Glutamatergic neuron (in vitro differentiated cells): ENCODE measurements around the gene FLYWCH1. TPM values are rescaled to one million over a fixed set of nuclear protein-coding genes. Genes with fewer than 3 reads are reported as not detected.

Experiments
- DNase-seq: peaks from one replicate; pipeline ENCODE4 v3.0.0; 2022
- H3K27ac Mint-ChIP-seq: one replicate; pipeline ENCODE4 v1.8.0; 2020; ENCODE audit warnings: mild to moderate bottlenecking, mixed read lengths, inconsistent platforms; ENCODE audit not compliant: unreplicated experiment
- H3K27me3 Mint-ChIP-seq: one replicate; pipeline ENCODE4 v1.8.0; 2020; ENCODE audit warnings: mild to moderate bottlenecking, moderate library complexity, mixed read lengths, inconsistent platforms; ENCODE audit not compliant: unreplicated experiment
- H3K36me3 Mint-ChIP-seq: one replicate; pipeline ENCODE4 v1.8.0; 2020; ENCODE audit warnings: mild to moderate bottlenecking, mixed read lengths, inconsistent platforms; ENCODE audit not compliant: unreplicated experiment
- H3K4me1 Mint-ChIP-seq: one replicate; pipeline ENCODE4 v1.8.0; 2020; ENCODE audit warnings: mild to moderate bottlenecking, low read depth, mixed read lengths, inconsistent platforms; ENCODE audit not compliant: unreplicated experiment
- H3K4me3 Mint-ChIP-seq: one replicate; pipeline ENCODE4 v1.8.0; 2020; ENCODE audit warnings: mild to moderate bottlenecking, mixed read lengths, inconsistent platforms; ENCODE audit not compliant: unreplicated experiment
- H3K9me3 Mint-ChIP-seq: one replicate; pipeline ENCODE4 v1.8.0; 2020; ENCODE audit warnings: mild to moderate bottlenecking, moderate library complexity, mixed read lengths, inconsistent platforms; ENCODE audit not compliant: unreplicated experiment
- total RNA-seq: library from RNA; stranded (reverse); fragmentation: NEBNext Ultra II Directional; extraction: Animal tissue kit (Norgen Biotek cat#: 25700); gene quantifications from one replicate; pipeline ENCODE4 v1.2.1, GENCODE V29; 2021; ENCODE audit not compliant: unreplicated experiment
- TF ChIP-seq, protein P1 (sequence below): fragments of 200-600 bp; sonication (generic); IDR thresholded peaks from one replicate; pipeline ENCODE4 v1.5.0; 2021; ENCODE audit not compliant: partially characterized antibody, unreplicated experiment

Gene FLYWCH1
- total RNA-seq, 1 donor from 2014 or later: 77.1 TPM

- Mint-ChIP-seq H3K27ac (no peak overlapping the region), H3K9me3 (peaks cover 7% of the 10 kb centered on the region), H3K36me3 (peaks cover 4% of the 10 kb centered on the region), H3K27me3 (peaks cover 3% of the 10 kb centered on the region), H3K4me3 (no peak overlapping the region), H3K4me1 (peaks cover 2% of the 10 kb centered on the region)
- DNase-seq: no peak
- TF ChIP-seq, protein P1, sequence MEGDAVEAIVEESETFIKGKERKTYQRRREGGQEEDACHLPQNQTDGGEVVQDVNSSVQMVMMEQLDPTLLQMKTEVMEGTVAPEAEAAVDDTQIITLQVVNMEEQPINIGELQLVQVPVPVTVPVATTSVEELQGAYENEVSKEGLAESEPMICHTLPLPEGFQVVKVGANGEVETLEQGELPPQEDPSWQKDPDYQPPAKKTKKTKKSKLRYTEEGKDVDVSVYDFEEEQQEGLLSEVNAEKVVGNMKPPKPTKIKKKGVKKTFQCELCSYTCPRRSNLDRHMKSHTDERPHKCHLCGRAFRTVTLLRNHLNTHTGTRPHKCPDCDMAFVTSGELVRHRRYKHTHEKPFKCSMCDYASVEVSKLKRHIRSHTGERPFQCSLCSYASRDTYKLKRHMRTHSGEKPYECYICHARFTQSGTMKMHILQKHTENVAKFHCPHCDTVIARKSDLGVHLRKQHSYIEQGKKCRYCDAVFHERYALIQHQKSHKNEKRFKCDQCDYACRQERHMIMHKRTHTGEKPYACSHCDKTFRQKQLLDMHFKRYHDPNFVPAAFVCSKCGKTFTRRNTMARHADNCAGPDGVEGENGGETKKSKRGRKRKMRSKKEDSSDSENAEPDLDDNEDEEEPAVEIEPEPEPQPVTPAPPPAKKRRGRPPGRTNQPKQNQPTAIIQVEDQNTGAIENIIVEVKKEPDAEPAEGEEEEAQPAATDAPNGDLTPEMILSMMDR: no peak
Measured at GRCh38 chr16:2933701-2934100, 22.0 kb downstream of the FLYWCH1 start.

GRCh38 chr16:2934450-2934849 is 22.7 kb downstream of the FLYWCH1 start:
- H3K27ac Mint-ChIP-seq: no peak overlapping the region
- H3K9me3 Mint-ChIP-seq: peaks cover 4% of the 10 kb centered on the region
- no peak for DNase-seq
- H3K27me3 Mint-ChIP-seq: peaks cover 4% of the 10 kb centered on the region
- H3K4me3 Mint-ChIP-seq: peak overlapping the region; percentile 46
- TF ChIP-seq, protein P1: no peak
- peaks cover 2% of the 10 kb centered on the region for H3K4me1 Mint-ChIP-seq
- peaks cover 4% of the 10 kb centered on the region for H3K36me3 Mint-ChIP-seq

- Mint-ChIP-seq H3K4me1 (peaks cover 2% of the 10 kb centered on the region), H3K36me3 (peaks cover 4% of the 10 kb centered on the region), H3K4me3 (no peak overlapping the region), H3K27me3 (peaks cover 4% of the 10 kb centered on the region), H3K9me3 (peaks cover 4% of the 10 kb centered on the region), H3K27ac (no peak overlapping the region)
- TF ChIP-seq, protein P1: no peak
- no peak for DNase-seq
Measured at GRCh38 chr16:2936436-2937011, 24.8 kb downstream of the FLYWCH1 start.

DNA sequence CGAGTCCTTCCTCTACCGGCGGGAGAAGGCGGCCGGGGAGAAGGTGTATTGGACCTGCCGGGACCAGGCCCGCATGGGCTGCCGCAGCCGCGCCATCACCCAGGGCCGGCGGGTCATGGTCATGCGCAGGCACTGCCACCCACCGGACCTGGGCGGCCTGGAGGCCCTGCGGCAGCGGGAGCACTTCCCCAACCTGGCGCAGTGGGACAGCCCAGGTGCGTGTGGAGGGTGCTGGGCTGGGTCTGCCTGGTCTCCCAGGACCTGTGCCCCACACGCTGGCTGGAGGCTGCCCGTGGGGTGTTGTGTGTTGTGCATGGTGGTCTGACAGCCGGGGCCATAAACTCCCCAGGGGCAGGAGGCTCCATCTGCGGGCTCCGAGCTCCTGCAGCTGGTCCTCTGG is 25.4 kb downstream of the FLYWCH1 start:
- DNase-seq: no peak
- peaks cover 4% of the 10 kb centered on the region for H3K9me3 Mint-ChIP-seq
- TF ChIP-seq, protein P1: no peak

DNA sequence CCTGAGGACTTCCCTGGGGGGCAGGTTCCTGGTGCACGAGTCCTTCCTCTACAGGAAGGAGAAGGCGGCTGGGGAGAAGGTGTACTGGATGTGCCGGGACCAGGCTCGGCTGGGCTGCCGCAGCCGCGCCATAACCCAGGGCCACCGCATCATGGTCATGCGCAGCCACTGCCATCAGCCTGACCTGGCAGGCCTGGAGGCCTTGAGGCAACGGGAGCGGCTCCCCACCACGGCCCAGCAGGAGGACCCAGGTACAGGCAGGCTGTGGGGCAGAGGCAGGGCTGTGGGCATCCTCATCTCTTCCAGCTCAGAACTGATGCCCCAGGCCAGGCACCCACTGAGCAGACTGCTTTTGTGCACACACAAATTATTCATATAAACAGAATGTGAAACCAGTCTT is 26.5 kb downstream of the FLYWCH1 start:
- Mint-ChIP-seq H3K27me3 (peaks cover 4% of the 10 kb centered on the region), H3K4me1 (peaks cover 2% of the 10 kb centered on the region), H3K27ac (no peak overlapping the region), H3K9me3 (peaks cover 2% of the 10 kb centered on the region), H3K36me3 (peaks cover 4% of the 10 kb centered on the region), H3K4me3 (no peak overlapping the region)
- TF ChIP-seq, protein P1: no peak
- no peak for DNase-seq

More for the DNA sequence above, 25.4 kb downstream of the FLYWCH1 start:
- no peak overlapping the region for H3K4me3 Mint-ChIP-seq
- no peak overlapping the region for H3K27ac Mint-ChIP-seq
- peaks cover 2% of the 10 kb centered on the region for H3K4me1 Mint-ChIP-seq
- peaks cover 4% of the 10 kb centered on the region for H3K36me3 Mint-ChIP-seq
- H3K27me3 Mint-ChIP-seq: peaks cover 4% of the 10 kb centered on the region
